Left ventricle myocardium inferior (tissue), 1 donor: ENCODE measurements around the gene RNPS1. TPM values are rescaled to one million over a fixed set of nuclear protein-coding genes. Genes with fewer than 3 reads are reported as not detected.
A peak's percentile ranks its signal among the peaks of the same experiment; 100 is the strongest.

Source experiments
- DNase-seq: peaks from one replicate; pipeline ENCODE4 v3.0.0-alpha.2; 2020
- H3K27ac ChIP-seq: fragments of 200-600 bp; replicated peaks from 2 replicates; pipeline ENCODE4 v1.8.0; 2021
- H3K27me3 ChIP-seq: fragments of 200-600 bp; 2 replicates; pipeline ENCODE4 v1.8.0; 2021; ENCODE audit warnings: low read depth
- H3K36me3 ChIP-seq: fragments of 200-600 bp; 2 replicates; pipeline ENCODE4 v1.8.0; 2021
- H3K4me1 ChIP-seq: fragments of 200-600 bp; 2 replicates; pipeline ENCODE4 v1.8.0; 2021
- H3K4me3 ChIP-seq: fragments of 200-600 bp; 2 replicates; pipeline ENCODE4 v1.8.0; 2021; ENCODE audit warnings: mild to moderate bottlenecking, moderate library complexity
- H3K9me3 ChIP-seq: fragments of 200-600 bp; replicated peaks from 2 replicates; pipeline ENCODE4 v1.8.0; 2021
- CTCF ChIP-seq: fragments of 200-600 bp; IDR thresholded peaks from 2 replicates; pipeline ENCODE4 v1.8.0; 2021; ENCODE audit warnings: antibody characterized with exemption, mild to moderate bottlenecking, borderline replicate concordance
- intact Hi-C: fragments of 100-400 bp; cut with micrococcal nuclease; formaldehyde crosslinking; loops from one replicate; pipeline ENCODE4 v1.11.0; 2022
- total RNA-seq: library from RNA; stranded (reverse); fragmentation: NEBNext Ultra II Directional; extraction: Animal tissue kit (Norgen Biotek cat#: 25700); gene quantifications from one replicate; pipeline ENCODE4 v1.2.1, GENCODE V29; 2021
- donor health status: DM: no; HTN: yes; CAD: no; lungs with severe emphysema.

The RNPS1 gene
- total RNA-seq, 1 donor from 2014 or later = 106 TPM

- no peaks in the 10 kb centered on the region for H3K27me3 ChIP-seq
- no peak for DNase-seq
- H3K4me3 ChIP-seq = no peak overlapping the region
- TF ChIP-seq CTCF = no peak
- H3K27ac ChIP-seq = no peak overlapping the region
- intact Hi-C loops = no loop called here
- no peaks in the 10 kb centered on the region for H3K4me1 ChIP-seq
- H3K36me3 ChIP-seq = peaks cover 13% of the 10 kb centered on the region
- H3K9me3 ChIP-seq = no peaks in the 10 kb centered on the region
Measured at GRCh38 chr16:2276368-2277195, 8.7 kb upstream of the RNPS1 start.

- H3K27ac ChIP-seq = no peak overlapping the region
- peaks cover 11% of the 10 kb centered on the region for H3K36me3 ChIP-seq
- no peaks in the 10 kb centered on the region for H3K4me1 ChIP-seq
- DNase-seq = peak; percentile 51
- no peak overlapping the region for H3K4me3 ChIP-seq
- no peaks in the 10 kb centered on the region for H3K27me3 ChIP-seq
- TF ChIP-seq CTCF = no peak
- H3K9me3 ChIP-seq = no peaks in the 10 kb centered on the region
- intact Hi-C loops = no loop called here
Measured at GRCh38 chr16:2275476-2276367, 7.8 kb upstream of the RNPS1 start.

GRCh38 chr16:2273931-2274330 lies 6.0 kb upstream of the RNPS1 start:
- Histone ChIP-seq H3K36me3 (no peaks in the 10 kb centered on the region), H3K4me1 (peaks cover 11% of the 10 kb centered on the region), H3K9me3 (no peaks in the 10 kb centered on the region), H3K4me3 (no peak overlapping the region), H3K27me3 (no peaks in the 10 kb centered on the region), H3K27ac (no peak overlapping the region)
- no peak for TF ChIP-seq CTCF
- no peak for DNase-seq
- intact Hi-C loops = no loop called here

GRCh38 chr16:2273484-2273883 lies 5.6 kb upstream of the RNPS1 start:
- no peak for DNase-seq
- TF ChIP-seq CTCF = no peak
- Histone ChIP-seq H3K4me1 (peaks cover 16% of the 10 kb centered on the region), H3K27ac (no peak overlapping the region), H3K36me3 (no peaks in the 10 kb centered on the region), H3K4me3 (no peak overlapping the region), H3K9me3 (no peaks in the 10 kb centered on the region), H3K27me3 (no peaks in the 10 kb centered on the region)
- intact Hi-C loops = no loop called here

- DNase-seq = no peak
- no peaks in the 10 kb centered on the region for H3K9me3 ChIP-seq
- H3K27me3 ChIP-seq = no peaks in the 10 kb centered on the region
- peaks cover 26% of the 10 kb centered on the region for H3K4me1 ChIP-seq
- H3K27ac ChIP-seq = no peak overlapping the region
- TF ChIP-seq CTCF = no peak
- intact Hi-C loops = no loop called here
- H3K36me3 ChIP-seq = no peaks in the 10 kb centered on the region
- H3K4me3 ChIP-seq = no peak overlapping the region
Measured at GRCh38 chr16:2271848-2272461, 4.0 kb upstream of the RNPS1 start.
